ENCODE data around the gene PATZ1.
"Not testable (repeated sequence)": the region's sequence is repeated elsewhere in the genome, so short reads cannot be mapped to it uniquely, and the experiment has no call there.

The PATZ1 gene

GRCh38 chr22:31346255-31346732, at the start of gene PATZ1:
PATZ1 (minus strand) TSS chr22:31346346; CDS start chr22:31345602, 744 bp downstream.
- DNase-seq: peak; percentile 76

- DNase-seq: no peak
Observed at GRCh38 chr22:31394326-31394725, 48.2 kb upstream of the PATZ1 start.

- DNase-seq: no peak
Observed at GRCh38 chr22:31393893-31394292, 47.7 kb upstream of the PATZ1 start.

GRCh38 chr22:31378651-31379050, 32.5 kb upstream of the PATZ1 start:
- not testable (repeated sequence) for DNase-seq

GRCh38 chr22:31378123-31378522, 32.0 kb upstream of the PATZ1 start:
- no peak for DNase-seq

GRCh38 chr22:31377612-31378011, 31.5 kb upstream of the PATZ1 start:
- no peak for DNase-seq

- DNase-seq: no peak
Observed at GRCh38 chr22:31367426-31367825, 21.3 kb upstream of the PATZ1 start.

GRCh38 chr22:31363885-31364465, 17.8 kb upstream of the PATZ1 start:
- DNase-seq: no peak

- DNase-seq: no peak
Observed at GRCh38 chr22:31361743-31362142, 15.6 kb upstream of the PATZ1 start.

- no peak for DNase-seq
Observed at GRCh38 chr22:31360029-31360428, 13.9 kb upstream of the PATZ1 start.

- DNase-seq: no peak
Observed at GRCh38 chr22:31354515-31354914, 8.4 kb upstream of the PATZ1 start.

- no peak for DNase-seq
Observed at GRCh38 chr22:31350410-31350863, 4.3 kb upstream of the PATZ1 start.

GRCh38 chr22:31349960-31350359, 3.8 kb upstream of the PATZ1 start:
- no peak for DNase-seq

- no peak for DNase-seq
Observed at GRCh38 chr22:31348766-31349165, 2.6 kb upstream of the PATZ1 start.

GRCh38 chr22:31348009-31348337, 1.8 kb upstream of the PATZ1 start:
- DNase-seq: not testable (repeated sequence)

GRCh38 chr22:31347251-31348008, 1.3 kb upstream of the PATZ1 start:
- peak; percentile 79 for DNase-seq

GRCh38 chr22:31346733-31347250, 646 bp upstream of the PATZ1 start:
- peak; percentile 60 for DNase-seq

- DNase-seq: peak; percentile 90
Observed at GRCh38 chr22:31345331-31346254, 553 bp downstream of the PATZ1 start.

- DNase-seq: peak; percentile 56
Observed at GRCh38 chr22:31344578-31345330, 1.4 kb downstream of the PATZ1 start.

- no peak for DNase-seq
Observed at GRCh38 chr22:31344256-31344577, 1.9 kb downstream of the PATZ1 start.

GRCh38 chr22:31343235-31344191, 2.6 kb downstream of the PATZ1 start:
- DNase-seq: peak; percentile 64

Measured in stimulated activated CD8-positive, alpha-beta memory T cell treated with anti-CD3 and anti-CD28 coated beads, Interleukin-4, amount 100 ng/mL, for 48 hours (primary cell).